HEK293 (cell line): ENCODE data around the gene WASF2.

Experiments
- BCL11B ChIP-seq: fragments of 450-650 bp; formaldehyde crosslinking; IDR thresholded peaks from 2 replicates; pipeline ENCODE4 v1.5.1; 2016; ENCODE audit warnings: low read depth, missing biosample characterization, missing genetic modification characterization
- GLIS1 ChIP-seq: fragments of 450-650 bp; formaldehyde crosslinking; IDR thresholded peaks from 2 replicates; pipeline ENCODE4 v1.5.1; 2016; ENCODE audit warnings: missing biosample characterization, missing genetic modification characterization
- YY2 ChIP-seq: fragments of 450-650 bp; formaldehyde crosslinking; IDR thresholded peaks from 2 replicates; pipeline ENCODE4 v1.5.1; 2016; ENCODE audit warnings: missing biosample characterization, missing genetic modification characterization
- ZEB2 ChIP-seq: fragments of 450-650 bp; formaldehyde crosslinking; IDR thresholded peaks from 2 replicates; pipeline ENCODE4 v1.5.1; 2016; ENCODE audit warnings: missing biosample characterization, missing genetic modification characterization
- ZFP41 ChIP-seq: fragments of 450-650 bp; formaldehyde crosslinking; IDR thresholded peaks from 2 replicates; pipeline ENCODE4 v1.5.1; 2016; ENCODE audit warnings: missing biosample characterization, missing genetic modification characterization, borderline replicate concordance
- ZFP69B ChIP-seq: fragments of 450-650 bp; formaldehyde crosslinking; IDR thresholded peaks from 2 replicates; pipeline ENCODE4 v1.5.1; 2016; ENCODE audit warnings: missing biosample characterization, missing genetic modification characterization
- ZNF132 ChIP-seq: fragments of 450-650 bp; formaldehyde crosslinking; IDR thresholded peaks from 2 replicates; pipeline ENCODE4 v1.5.1; 2017; ENCODE audit warnings: missing biosample characterization, missing genetic modification characterization, borderline replicate concordance
- ZNF248 ChIP-seq: fragments of 450-650 bp; formaldehyde crosslinking; IDR thresholded peaks from 2 replicates; pipeline ENCODE4 v1.5.1; 2017; ENCODE audit warnings: missing biosample characterization, missing genetic modification characterization
- ZNF324 ChIP-seq: fragments of 450-650 bp; formaldehyde crosslinking; IDR thresholded peaks from 2 replicates; pipeline ENCODE4 v1.5.1; 2016; ENCODE audit warnings: missing biosample characterization, missing genetic modification characterization
- ZNF350 ChIP-seq: fragments of 450-650 bp; formaldehyde crosslinking; IDR thresholded peaks from 2 replicates; pipeline ENCODE4 v1.5.0; 2017; ENCODE audit warnings: missing biosample characterization, mild to moderate bottlenecking, missing genetic modification characterization
- ZNF354C ChIP-seq: fragments of 450-650 bp; formaldehyde crosslinking; IDR thresholded peaks from 2 replicates; pipeline ENCODE4 v1.5.1; 2016; ENCODE audit warnings: missing biosample characterization, missing genetic modification characterization, low read depth, borderline replicate concordance
- ZNF391 ChIP-seq: fragments of 450-650 bp; formaldehyde crosslinking; IDR thresholded peaks from 2 replicates; pipeline ENCODE4 v1.5.1; 2016; ENCODE audit warnings: low read depth, missing biosample characterization, missing genetic modification characterization, borderline replicate concordance
- ZNF510 ChIP-seq: fragments of 450-650 bp; formaldehyde crosslinking; IDR thresholded peaks from 2 replicates; pipeline ENCODE4 v1.5.1; 2018; ENCODE audit warnings: mild to moderate bottlenecking, missing genetic modification characterization, missing biosample characterization; ENCODE audit not compliant: insufficient replicate concordance
- ZNF521 ChIP-seq: fragments of 450-650 bp; formaldehyde crosslinking; IDR thresholded peaks from 2 replicates; pipeline ENCODE4 v1.5.1; 2017; ENCODE audit warnings: missing biosample characterization, mild to moderate bottlenecking, missing genetic modification characterization
- ZNF549 ChIP-seq: fragments of 450-650 bp; IDR thresholded peaks from 2 replicates; pipeline ENCODE4 v1.5.1; 2018; ENCODE audit warnings: missing biosample characterization, missing genetic modification characterization, mild to moderate bottlenecking, inconsistent platforms, moderate library complexity
- ZNF639 ChIP-seq: fragments of 450-650 bp; formaldehyde crosslinking; IDR thresholded peaks from 2 replicates; pipeline ENCODE4 v1.5.1; 2016; ENCODE audit warnings: missing biosample characterization, missing genetic modification characterization
- ZNF660 ChIP-seq: fragments of 450-650 bp; IDR thresholded peaks from 2 replicates; pipeline ENCODE4 v1.5.1; 2018; ENCODE audit warnings: missing biosample characterization, mild to moderate bottlenecking, missing genetic modification characterization
- ZNF701 ChIP-seq: fragments of 450-650 bp; formaldehyde crosslinking; IDR thresholded peaks from 2 replicates; pipeline ENCODE4 v1.5.1; 2016; ENCODE audit warnings: missing biosample characterization, missing genetic modification characterization
- ZNF76 ChIP-seq: fragments of 450-650 bp; formaldehyde crosslinking; IDR thresholded peaks from 2 replicates; pipeline ENCODE4; 2016; ENCODE audit warnings: low read depth, missing biosample characterization, missing genetic modification characterization, borderline replicate concordance
- ZNF791 ChIP-seq: fragments of 450-650 bp; formaldehyde crosslinking; IDR thresholded peaks from 2 replicates; pipeline ENCODE4 v1.5.1; 2016; ENCODE audit warnings: missing biosample characterization, missing genetic modification characterization
- ZNF837 ChIP-seq: fragments of 450-650 bp; formaldehyde crosslinking; IDR thresholded peaks from 2 replicates; pipeline ENCODE4 v1.5.1; 2016; ENCODE audit warnings: missing biosample characterization, missing genetic modification characterization
- TF ChIP-seq, protein P1 (sequence below): fragments of 450-650 bp; formaldehyde crosslinking; conservative IDR thresholded peaks from 2 replicates; pipeline ENCODE4 v1.5.1; 2016; ENCODE audit warnings: low read depth, missing biosample characterization, missing genetic modification characterization
- TF ChIP-seq, protein P2 (sequence below): fragments of 450-650 bp; formaldehyde crosslinking; conservative IDR thresholded peaks from 2 replicates; pipeline ENCODE4 v1.5.1; 2016; ENCODE audit warnings: low read depth, missing biosample characterization, missing genetic modification characterization
- TF ChIP-seq, protein P3 (sequence below): fragments of 450-650 bp; formaldehyde crosslinking; IDR thresholded peaks from 2 replicates; pipeline ENCODE4 v1.5.1; 2016; ENCODE audit warnings: missing biosample characterization, missing genetic modification characterization
- TF ChIP-seq, protein P4 (sequence below): fragments of 450-650 bp; formaldehyde crosslinking; IDR thresholded peaks from 2 replicates; pipeline ENCODE4 v1.5.1; 2017; ENCODE audit warnings: missing biosample characterization, missing genetic modification characterization

WASF2 gene

GRCh38 chr1:27528818-27529703 is 39.1 kb upstream of the WASF2 start (continued):
- TF ChIP-seq, protein P1, sequence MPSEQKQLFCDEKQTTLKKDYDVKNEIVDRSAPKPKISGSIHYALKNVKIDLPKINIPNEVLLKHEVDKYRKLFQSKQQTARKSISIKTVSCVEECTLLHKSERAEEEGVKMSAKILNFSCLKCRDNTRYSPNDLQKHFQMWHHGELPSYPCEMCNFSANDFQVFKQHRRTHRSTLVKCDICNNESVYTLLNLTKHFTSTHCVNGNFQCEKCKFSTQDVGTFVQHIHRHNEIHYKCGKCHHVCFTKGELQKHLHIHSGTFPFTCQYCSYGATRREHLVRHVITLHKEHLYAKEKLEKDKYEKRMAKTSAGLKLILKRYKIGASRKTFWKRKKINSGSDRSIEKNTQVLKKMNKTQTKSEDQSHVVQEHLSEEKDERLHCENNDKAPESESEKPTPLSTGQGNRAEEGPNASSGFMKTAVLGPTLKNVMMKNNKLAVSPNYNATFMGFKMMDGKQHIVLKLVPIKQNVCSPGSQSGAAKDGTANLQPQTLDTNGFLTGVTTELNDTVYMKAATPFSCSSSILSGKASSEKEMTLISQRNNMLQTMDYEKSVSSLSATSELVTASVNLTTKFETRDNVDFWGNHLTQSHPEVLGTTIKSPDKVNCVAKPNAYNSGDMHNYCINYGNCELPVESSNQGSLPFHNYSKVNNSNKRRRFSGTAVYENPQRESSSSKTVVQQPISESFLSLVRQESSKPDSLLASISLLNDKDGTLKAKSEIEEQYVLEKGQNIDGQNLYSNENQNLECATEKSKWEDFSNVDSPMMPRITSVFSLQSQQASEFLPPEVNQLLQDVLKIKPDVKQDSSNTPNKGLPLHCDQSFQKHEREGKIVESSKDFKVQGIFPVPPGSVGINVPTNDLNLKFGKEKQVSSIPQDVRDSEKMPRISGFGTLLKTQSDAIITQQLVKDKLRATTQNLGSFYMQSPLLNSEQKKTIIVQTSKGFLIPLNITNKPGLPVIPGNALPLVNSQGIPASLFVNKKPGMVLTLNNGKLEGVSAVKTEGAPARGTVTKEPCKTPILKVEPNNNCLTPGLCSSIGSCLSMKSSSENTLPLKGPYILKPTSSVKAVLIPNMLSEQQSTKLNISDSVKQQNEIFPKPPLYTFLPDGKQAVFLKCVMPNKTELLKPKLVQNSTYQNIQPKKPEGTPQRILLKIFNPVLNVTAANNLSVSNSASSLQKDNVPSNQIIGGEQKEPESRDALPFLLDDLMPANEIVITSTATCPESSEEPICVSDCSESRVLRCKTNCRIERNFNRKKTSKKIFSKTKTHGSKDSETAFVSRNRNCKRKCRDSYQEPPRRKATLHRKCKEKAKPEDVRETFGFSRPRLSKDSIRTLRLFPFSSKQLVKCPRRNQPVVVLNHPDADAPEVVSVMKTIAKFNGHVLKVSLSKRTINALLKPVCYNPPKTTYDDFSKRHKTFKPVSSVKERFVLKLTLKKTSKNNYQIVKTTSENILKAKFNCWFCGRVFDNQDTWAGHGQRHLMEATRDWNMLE (tag by site-specific recombination) = no peak
- TF ChIP-seq BCL11B (tag by site-specific recombination) = no peak
- TF ChIP-seq ZNF350 (tag by site-specific recombination) = no peak
- TF ChIP-seq ZNF660 (tag by site-specific recombination) = no peak
- no peak for TF ChIP-seq ZNF354C (tag by site-specific recombination)
- no peak for TF ChIP-seq ZNF837 (tag by site-specific recombination)
- no peak; the same call in none of the 2 replicates for TF ChIP-seq ZEB2
- no peak for TF ChIP-seq ZNF391
- no peak for TF ChIP-seq ZFP69B (tag by site-specific recombination)
- TF ChIP-seq ZNF510 (tag by site-specific recombination) = no peak
- TF ChIP-seq GLIS1 (tag by site-specific recombination) = peak; percentile 64; the same call in 1 of the 2 replicates
- TF ChIP-seq ZNF549 (tag by site-specific recombination) = no peak
- no peak for TF ChIP-seq ZNF701
- no peak for TF ChIP-seq ZNF132 (tag by site-specific recombination)
- TF ChIP-seq ZNF639 (tag by site-specific recombination) = no peak
- peak; percentile 39; the same call in 1 of the 2 replicates for TF ChIP-seq YY2 (tag by site-specific recombination)
- TF ChIP-seq, protein P2, sequence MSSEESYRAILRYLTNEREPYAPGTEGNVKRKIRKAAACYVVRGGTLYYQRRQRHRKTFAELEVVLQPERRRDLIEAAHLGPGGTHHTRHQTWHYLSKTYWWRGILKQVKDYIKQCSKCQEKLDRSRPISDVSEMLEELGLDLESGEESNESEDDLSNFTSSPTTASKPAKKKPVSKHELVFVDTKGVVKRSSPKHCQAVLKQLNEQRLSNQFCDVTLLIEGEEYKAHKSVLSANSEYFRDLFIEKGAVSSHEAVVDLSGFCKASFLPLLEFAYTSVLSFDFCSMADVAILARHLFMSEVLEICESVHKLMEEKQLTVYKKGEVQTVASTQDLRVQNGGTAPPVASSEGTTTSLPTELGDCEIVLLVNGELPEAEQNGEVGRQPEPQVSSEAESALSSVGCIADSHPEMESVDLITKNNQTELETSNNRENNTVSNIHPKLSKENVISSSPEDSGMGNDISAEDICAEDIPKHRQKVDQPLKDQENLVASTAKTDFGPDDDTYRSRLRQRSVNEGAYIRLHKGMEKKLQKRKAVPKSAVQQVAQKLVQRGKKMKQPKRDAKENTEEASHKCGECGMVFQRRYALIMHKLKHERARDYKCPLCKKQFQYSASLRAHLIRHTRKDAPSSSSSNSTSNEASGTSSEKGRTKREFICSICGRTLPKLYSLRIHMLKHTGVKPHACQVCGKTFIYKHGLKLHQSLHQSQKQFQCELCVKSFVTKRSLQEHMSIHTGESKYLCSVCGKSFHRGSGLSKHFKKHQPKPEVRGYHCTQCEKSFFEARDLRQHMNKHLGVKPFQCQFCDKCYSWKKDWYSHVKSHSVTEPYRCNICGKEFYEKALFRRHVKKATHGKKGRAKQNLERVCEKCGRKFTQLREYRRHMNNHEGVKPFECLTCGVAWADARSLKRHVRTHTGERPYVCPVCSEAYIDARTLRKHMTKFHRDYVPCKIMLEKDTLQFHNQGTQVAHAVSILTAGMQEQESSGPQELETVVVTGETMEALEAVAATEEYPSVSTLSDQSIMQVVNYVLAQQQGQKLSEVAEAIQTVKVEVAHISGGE (tag by site-specific recombination) = no peak
- no peak for TF ChIP-seq ZNF324
- TF ChIP-seq, protein P3, sequence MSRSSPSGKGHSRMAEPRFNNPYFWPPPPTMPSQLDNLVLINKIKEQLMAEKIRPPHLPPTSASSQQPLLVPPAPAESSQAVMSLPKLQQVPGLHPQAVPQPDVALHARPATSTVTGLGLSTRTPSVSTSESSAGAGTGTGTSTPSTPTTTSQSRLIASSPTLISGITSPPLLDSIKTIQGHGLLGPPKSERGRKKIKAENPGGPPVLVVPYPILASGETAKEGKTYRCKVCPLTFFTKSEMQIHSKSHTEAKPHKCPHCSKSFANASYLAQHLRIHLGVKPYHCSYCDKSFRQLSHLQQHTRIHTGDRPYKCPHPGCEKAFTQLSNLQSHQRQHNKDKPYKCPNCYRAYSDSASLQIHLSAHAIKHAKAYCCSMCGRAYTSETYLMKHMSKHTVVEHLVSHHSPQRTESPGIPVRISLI (tag by site-specific recombination) = no peak
- no peak for TF ChIP-seq ZNF521 (tag by site-specific recombination)
- no peak for TF ChIP-seq ZFP41
- TF ChIP-seq ZNF248 (tag by site-specific recombination) = no peak
- TF ChIP-seq, protein P4, sequence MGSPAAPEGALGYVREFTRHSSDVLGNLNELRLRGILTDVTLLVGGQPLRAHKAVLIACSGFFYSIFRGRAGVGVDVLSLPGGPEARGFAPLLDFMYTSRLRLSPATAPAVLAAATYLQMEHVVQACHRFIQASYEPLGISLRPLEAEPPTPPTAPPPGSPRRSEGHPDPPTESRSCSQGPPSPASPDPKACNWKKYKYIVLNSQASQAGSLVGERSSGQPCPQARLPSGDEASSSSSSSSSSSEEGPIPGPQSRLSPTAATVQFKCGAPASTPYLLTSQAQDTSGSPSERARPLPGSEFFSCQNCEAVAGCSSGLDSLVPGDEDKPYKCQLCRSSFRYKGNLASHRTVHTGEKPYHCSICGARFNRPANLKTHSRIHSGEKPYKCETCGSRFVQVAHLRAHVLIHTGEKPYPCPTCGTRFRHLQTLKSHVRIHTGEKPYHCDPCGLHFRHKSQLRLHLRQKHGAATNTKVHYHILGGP = no peak
- TF ChIP-seq ZNF76 (tag by site-specific recombination) = no peak
- no peak for TF ChIP-seq ZNF791 (tag by site-specific recombination)
